GM19035 (cell line): ENCODE results near the gene TBC1D9B.
A peak's percentile ranks its signal among the peaks of the same experiment; 100 is the strongest.

Experiments
- ATAC-seq: cut with Tn5 transposase; IDR thresholded peaks from one replicate; pipeline ENCODE4 v1.9.1; 2021; ENCODE audit not compliant: unreplicated experiment

TBC1D9B gene

GRCh38 chr5:179822059-179822432 lies 85.7 kb downstream of the TBC1D9B start:
- ATAC-seq: no peak

- ATAC-seq: peak; percentile 43
These were observed 86.2 kb downstream of the TBC1D9B start for GRCh38 chr5:179821298-179822058.

GRCh38 chr5:179820483-179821297 lies 87.0 kb downstream of the TBC1D9B start, which contains the start of gene SQSTM1:
TSS of gene SQSTM1 (plus strand) at chr5:179820905. CDS start at chr5:179820937, 32 bp downstream.
- ATAC-seq: peak; percentile 36

- ATAC-seq: no peak
These were observed 87.6 kb downstream of the TBC1D9B start for GRCh38 chr5:179820127-179820482.

GRCh38 chr5:179819296-179820126 lies 88.2 kb downstream of the TBC1D9B start:
- ATAC-seq: no peak

- ATAC-seq: peak; percentile 61
These were observed 88.9 kb downstream of the TBC1D9B start for GRCh38 chr5:179818746-179819295.

GRCh38 chr5:179817890-179818745 lies 89.6 kb downstream of the TBC1D9B start:
- ATAC-seq: no peak

- ATAC-seq: no peak
These were observed 90.2 kb downstream of the TBC1D9B start for GRCh38 chr5:179817470-179817840.

DNA sequence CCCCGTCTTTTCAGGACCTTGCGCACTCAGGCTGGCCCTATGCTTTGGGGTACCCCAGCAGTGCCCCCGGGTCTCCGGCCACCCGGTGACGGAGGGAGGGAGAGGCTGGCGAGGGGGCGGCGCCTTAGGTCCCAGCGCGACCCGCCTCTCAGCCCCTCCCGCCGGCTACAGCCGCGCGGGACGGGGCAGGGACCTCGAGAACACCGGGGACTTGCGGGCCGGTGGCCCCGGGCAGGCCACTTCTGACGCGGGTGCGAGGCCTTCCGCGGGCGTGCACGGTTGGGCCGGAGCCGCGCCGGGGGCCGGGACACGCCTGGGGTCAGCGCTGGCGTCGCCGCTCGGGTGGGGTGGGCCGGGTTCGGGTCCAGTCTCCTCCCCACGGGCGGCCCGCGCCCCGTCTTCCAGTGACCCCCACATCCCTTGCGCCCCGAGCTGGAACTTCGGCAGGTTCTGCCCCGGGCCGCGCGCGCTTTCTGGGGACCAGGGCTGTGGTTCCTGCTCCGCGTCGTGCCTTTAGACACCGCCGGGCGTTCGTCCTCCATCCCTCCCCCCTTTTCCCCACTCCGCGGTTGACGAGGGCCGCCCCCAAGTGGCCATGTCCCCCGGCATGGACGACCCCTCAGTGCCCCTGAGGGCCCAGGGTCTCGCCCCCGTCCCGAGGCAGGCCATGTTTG lies 90.8 kb downstream of the TBC1D9B start:
- ATAC-seq: no peak

- no peak for ATAC-seq
These were observed 91.3 kb downstream of the TBC1D9B start for GRCh38 chr5:179816401-179816795.

GRCh38 chr5:179815491-179816249 lies 92.0 kb downstream of the TBC1D9B start:
- ATAC-seq: no peak

DNA sequence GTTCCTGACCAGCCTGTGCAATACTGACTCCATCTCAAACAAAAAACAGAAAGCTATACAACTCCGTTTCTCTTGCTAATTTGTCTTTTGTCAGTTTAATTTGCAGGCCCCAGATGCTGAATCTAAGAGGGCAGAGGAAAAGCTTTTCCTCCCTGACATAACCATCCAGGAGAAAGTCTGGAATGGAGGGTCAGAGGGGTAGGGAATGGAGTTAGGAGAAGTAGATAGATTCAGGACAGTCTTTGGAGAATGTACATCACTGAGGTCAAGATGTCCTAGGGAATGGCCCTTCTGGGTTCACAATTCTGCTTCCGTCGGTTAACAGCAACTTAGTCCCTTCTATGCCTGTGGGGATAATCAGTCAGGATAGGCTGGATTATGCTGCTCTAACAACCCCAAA lies 93.6 kb downstream of the TBC1D9B start:
- no peak for ATAC-seq

DNA sequence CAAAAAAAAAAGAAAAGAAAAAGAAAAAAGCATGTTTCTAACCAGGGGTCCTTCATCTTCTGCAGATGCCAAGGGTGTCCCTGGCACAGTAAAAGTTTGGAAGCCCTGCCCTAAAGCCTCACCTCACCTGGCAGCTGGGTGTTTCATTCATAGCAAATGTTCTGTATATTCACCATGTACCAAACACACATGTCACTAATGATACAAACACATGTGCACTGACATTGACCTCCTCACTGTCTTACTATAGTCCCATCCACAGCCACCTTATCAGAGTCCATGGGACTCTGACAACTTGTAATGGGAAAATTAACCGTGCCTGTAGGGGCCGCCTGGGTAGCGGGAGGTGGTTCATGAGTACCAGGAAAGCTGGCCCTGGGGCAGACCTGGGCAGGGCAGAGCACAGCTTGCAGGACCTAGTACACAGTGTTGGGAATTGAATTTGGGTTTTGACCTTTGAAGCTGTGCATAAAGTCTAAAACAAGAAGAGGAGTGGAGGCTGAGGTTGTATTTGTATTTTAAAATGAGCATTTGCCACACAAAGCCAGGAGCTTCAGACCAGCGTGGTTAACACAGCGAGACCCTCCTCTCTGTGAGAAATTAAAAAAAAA lies 94.6 kb downstream of the TBC1D9B start:
- ATAC-seq: no peak

DNA sequence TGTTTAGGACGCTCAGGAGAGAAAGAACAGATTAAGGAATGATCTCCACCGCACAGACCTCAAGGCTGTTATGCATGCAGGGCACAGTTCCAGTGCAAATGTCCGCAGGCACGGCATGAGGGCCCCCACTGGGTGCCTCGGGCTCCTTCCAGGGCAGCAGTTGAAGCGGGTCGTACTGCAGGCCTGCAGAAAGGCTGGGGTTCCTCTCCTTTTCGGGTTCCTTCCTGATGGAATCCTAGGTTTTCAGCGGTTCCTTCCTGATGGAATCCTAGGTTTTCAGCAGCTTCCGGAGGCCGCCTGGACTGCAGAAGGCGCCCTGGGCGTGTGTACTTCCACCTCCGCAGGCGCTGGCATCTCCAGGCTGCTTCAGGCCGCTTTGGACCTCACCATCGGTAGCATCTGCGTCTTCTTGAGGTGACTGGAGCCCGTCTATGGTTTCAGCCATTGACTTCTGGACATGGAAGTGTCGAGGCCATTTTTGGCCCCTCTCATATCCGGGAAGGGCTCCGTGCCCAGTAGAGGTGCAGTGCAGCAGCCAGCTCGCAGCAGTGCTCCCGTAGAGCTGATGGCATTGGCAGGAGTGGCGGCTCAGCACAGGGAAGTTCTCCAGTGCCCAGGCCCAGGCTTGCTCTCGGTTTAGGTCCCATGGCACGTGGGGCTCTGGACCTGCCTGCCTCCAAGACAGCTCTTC lies 95.4 kb downstream of the TBC1D9B start:
- no peak for ATAC-seq
